HG03039 (cell line): ENCODE measurements around the gene LNX2.

ENCODE experiments used
- ATAC-seq: cut with Tn5 transposase; IDR thresholded peaks from one replicate; pipeline ENCODE4 v1.9.1; 2021; ENCODE audit warnings: mild to moderate bottlenecking, moderate library complexity; ENCODE audit not compliant: unreplicated experiment

The LNX2 gene

DNA sequence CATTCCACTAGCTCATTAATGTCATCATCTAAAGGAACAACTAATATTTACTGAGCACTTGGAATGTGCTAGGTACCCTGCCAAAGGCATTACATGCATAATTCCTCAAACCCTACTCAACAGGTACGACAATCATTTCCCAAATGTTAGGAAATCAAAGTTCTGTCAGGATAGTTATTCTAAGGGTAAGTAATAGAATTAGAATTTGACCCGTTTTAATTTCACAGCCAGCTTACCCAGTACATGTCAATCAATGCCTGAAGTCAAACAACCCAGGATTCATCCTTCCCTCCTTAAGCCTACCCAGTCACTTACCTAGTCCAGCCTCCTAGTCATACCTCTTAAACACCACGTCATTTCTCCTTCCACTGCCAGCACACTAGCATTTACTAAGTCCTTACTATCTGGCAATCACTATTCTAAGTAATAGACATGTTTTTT, 2.4 kb downstream of the LNX2 start:
- no peak for ATAC-seq

DNA sequence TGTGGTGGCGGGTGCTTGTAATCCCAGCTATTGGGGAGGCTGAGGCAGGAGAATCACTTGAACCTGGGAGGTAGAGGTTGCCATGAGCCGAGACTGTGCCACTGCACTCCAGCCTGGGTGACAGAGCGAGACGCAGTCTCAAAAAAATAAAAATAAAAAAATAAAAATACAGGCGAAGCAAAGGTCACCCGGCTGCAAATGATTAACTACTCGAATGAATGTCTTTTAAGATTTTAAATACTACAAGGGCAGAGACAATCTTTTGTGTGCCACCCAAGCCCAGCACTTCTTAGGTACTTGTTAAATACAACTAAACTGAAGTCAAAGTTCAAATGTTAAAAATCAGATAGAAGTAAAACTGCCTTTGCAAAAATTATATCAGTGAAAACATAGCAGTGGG, 6.7 kb downstream of the LNX2 start:
- no peak for ATAC-seq

GRCh38 chr13:27607125-27607524, 13.2 kb downstream of the LNX2 start:
- no peak for ATAC-seq

DNA sequence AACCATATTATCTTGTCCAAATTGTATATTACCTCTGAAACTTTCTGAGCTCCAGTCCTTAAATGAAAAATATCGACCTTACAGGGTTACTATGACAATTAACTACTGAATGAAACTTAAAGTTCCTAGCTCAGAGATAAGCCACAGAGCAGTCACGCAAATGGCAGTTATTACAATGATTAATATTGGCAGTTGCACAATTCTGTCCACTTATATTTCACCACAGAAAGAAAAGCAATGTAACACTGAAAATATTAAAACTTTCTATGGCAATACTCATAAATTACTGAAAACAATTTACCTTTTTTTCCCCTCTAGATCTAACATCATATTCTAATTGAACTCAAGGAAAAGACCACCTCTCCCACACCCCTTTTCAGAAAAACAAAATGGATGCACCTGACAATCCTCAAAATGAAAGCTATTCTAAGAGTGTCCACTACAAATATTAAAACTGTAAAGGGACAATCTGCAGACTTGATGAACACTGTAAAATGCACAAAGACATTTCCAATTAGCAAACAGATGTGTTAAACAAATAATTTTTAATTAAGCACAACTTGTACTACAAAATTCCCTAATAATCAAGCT, 14.6 kb downstream of the LNX2 start:
- ATAC-seq = no peak

- no peak for ATAC-seq
These were observed 15.2 kb downstream of the LNX2 start for GRCh38 chr13:27605099-27605498.

DNA sequence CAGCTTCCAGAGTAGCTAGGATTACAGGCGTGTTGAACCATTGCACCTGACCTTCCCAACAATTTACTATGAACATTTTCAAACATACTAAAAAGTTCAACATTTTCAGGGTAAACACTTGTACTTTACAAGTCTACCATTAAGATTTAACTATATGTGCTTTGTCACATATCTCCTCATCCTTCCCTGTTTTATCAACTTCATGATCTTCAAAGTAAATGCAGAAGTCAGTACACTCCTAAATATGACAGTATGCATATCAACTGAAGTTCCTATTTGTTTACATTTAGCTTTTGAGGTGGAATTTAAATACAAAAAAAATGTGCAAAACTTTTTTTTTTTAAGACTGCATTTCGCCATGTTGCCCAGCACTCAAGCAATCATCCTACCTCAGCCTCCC, 18.5 kb downstream of the LNX2 start:
- no peak for ATAC-seq

DNA sequence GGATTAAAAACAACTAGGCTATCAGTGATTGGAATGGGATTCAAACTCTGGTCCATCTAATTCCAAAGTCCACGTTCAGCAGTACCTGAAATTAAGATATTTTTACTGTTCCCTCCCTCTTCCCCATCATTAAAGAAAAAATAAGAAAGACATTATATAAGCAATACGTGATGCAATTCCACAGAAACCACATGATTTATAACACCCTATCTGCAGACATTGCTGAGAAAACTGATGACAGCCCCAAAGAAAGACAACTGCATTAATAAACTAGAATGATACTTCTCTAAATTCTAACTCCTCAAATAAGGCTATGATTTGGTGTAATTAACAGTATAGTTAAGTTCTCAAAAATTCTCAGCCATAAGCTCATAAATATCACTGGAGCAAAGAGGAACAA, 19.1 kb downstream of the LNX2 start:
- ATAC-seq = no peak

DNA sequence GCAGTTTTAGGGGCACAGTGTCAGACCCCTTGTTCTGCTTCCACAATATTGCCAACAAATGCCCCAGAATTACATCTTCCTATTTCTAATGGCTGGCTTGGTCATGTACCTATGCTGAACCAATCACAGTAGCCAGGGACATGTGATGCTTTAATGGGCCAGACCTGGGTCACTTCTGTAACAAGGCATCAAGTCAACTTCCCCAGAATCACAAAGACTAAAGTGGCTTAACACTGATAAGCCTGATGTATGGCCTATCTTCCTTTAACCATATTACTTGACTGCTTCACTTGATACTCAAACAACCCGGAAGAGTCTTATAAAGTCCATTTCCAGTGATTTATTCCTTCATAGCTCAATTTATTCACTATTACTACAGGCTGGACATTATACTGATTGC, 19.6 kb downstream of the LNX2 start:
- ATAC-seq = no peak

DNA sequence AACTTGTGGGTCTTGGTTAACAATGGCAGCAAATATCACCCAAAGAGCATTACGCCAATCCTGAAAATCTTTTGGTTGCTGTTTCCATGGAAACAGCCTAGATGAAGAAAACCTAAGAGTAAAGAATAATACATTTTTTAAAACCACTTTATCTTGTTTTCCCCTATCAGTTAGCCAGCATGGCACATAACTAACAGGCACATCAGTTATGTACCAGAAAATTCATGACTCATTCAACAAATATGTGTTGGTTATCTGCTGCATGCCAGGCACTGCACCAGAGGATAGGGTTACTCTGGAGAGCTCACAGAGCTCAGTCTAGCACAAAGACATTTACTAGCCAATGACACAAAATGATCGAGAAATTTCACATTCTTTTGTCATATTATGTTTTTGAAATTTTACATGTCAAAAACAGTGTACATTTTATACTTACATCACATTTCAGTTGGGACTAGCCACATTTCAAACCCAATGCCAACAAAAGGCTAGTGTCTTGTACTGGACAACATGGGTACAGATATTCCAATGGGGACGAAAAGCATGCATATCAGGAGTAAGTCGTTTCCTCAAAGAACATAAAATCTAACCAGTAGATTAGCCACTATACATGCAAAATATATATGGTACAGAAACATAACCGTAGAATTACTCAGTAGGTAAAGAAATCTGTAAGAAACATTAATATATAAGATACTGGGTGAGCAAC, 20.3 kb downstream of the LNX2 start:
- ATAC-seq = no peak

GRCh38 chr13:27599096-27599495, 21.2 kb downstream of the LNX2 start:
- no peak for ATAC-seq

DNA sequence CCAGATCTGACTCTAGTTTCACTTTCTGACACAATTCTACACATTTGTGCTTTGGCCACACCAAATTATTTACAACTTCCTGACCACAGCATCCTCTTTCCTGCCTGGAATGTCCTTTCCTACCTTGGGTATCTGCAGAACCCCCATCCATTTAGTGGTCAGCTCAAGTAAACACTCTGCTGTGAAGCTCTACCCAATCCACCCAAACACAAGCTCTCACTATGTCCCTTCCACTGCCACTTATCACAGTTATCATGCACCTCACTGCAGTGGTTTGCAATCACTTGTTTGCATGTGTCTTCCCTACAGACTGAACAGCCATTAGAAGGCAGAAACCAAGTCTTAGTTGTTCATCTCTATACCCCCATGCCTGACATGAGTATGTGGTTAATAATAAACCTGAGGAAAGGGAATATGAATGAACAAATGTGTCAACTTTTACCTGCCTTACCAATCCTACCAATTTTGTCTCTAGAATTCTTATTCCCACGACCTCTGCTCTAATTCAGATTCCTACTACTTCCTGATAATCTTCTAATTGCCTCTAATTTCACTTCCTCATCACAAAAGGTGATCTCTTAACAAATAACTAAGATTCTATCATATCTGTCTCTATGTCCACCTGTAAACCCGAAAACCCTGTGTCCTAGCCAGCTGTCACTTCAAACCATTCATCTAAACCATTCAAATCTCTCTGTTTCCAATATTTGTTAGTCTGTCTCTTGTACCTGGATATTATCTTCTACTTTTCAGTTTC, 25.1 kb downstream of the LNX2 start:
- ATAC-seq = no peak

GRCh38 chr13:27593267-27593666, 27.1 kb downstream of the LNX2 start:
- no peak for ATAC-seq

DNA sequence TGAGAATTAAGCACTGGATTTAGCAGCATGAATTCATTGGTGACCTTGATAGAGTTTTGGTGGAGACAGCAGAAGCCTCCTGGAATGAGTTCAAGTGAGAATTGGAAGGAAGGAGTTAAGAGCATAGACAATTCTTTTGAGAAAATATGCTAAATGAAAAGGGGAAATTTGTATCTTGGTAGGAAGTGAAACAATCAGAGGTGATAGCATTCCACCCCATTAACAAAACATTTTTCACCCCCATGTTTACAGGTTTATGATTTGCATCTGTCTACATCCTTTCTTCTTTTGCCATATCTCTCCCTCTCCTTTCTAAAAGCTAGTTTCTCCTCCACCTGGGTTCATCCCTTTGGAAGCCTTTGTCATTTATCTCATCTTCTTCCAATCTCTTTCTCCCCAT, 27.5 kb downstream of the LNX2 start:
- ATAC-seq = no peak

GRCh38 chr13:27588405-27588804, 31.9 kb downstream of the LNX2 start:
- ATAC-seq = no peak

GRCh38 chr13:27587095-27587746, 33.1 kb downstream of the LNX2 start:
- ATAC-seq = no peak

- no peak for ATAC-seq
These were observed 36.7 kb downstream of the LNX2 start for GRCh38 chr13:27583645-27584044.

DNA sequence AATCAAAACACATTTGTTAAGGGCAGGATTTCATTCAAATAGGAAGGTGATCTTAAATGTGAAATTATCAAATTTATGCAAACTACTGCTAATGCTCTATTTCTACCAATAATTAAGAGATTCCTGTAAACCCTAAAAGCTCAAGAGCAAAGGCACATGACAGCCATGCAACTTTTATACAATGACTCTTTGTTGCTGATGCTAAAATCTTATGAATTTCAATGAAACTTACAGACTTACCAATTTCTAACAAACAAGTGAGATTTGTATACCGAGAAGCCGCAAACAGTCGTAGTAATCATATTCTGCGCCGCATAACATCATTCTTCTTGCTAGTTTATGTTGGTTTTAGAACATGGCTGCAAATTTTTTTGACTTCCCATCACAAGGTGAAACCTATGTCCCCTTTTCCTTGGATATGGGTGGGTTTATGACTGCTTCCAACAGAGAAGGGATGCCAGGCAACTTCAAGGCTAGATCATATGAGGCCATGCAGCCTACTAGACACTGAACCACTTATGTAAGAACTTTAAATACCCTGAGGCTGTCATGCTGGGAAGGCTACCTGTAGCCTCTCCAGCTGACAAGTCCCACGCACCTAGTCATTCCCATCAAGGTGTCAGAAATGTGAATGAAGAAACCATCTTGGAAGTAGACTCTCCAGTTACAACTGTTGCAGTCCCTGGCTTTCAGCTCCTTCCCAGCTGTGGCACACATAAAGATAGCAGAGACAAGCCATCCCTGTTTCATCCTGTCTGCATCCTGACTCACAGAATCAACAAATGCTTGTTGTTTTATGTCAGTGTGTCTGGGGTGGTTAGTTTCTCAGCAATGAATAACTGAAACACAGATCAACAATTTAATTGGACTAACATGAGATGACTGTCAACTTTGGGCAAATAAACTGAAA, 42.0 kb downstream of the LNX2 start:
- ATAC-seq = no peak

DNA sequence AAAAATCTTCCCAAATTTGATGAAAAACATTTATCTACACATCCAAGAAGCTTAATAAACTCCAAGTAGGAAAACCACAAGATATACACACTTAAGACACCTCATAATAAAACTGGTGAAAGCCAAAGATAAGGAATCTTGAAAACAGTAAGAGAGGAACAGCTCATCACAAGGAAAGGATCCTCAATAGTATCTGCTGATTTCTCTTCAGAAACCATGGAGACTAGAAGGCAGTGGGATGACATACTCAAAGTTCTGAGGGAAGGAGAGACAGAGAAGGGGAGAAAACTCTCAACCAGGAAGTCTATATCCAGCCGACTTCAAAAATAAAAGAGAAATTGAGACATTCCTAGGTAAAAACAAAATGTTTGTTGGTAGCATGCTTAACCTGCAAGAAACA, 45.7 kb downstream of the LNX2 start:
- ATAC-seq = no peak

DNA sequence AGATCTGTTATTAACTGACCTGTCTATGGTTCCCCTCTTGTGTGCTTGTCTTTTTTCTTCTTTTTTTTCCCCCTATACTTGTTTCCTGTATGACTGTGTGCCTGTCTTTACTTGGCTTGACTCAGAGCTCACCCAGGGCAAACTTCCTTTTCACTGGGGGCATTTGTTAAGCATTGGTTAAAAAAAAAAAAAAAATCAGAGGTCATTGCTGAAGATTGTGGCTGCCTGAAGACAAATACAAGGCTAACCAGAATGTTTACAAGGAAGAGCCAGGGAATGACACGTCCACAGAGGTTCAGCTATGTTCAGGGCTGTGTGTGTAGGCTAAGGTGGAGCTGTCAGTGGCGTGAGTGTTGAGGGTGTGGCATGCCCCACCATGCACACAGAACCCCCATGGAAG, 47.1 kb downstream of the LNX2 start:
- ATAC-seq = no peak

DNA sequence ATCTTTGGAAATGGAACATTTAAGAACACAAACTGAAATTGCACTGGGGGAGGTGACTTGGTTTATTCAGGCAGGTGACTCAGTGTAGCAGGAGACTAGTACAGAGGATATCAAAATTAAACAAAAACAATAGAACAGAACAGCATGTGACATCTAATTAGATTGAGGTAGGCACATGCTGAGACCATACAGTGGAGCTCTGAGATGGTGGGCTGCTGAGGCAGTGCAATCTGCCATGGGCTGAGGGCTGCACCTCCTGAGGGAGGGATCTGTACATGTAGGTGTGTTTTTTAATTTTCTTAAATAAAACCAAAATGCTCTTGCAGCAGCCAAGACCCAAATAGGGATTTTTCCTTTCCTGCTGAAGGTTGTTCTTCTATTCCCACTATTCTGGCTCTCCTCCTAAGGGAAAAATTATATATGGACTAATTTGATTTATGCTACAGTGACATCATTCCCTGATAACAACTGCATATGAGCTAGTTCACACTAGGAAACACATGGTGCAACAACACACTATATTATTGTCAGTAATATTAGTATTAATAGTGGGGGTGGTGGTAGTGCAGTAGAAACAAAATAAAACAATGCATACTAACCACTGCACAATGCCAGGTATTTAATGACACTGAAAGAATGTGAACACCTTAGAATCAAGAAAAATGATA, 48.0 kb downstream of the LNX2 start:
- no peak for ATAC-seq
